Activated CD8-positive, alpha-beta memory T cell treated with anti-CD3 and anti-CD28 coated beads for 36 hours (primary cell): ENCODE results near the gene ATP9B. TPM values are rescaled to one million over a fixed set of nuclear protein-coding genes. Genes with fewer than 3 reads are reported as not detected.

Source experiments
- CTCF ChIA-PET: fragments of 350-600 bp; sonication (Branson Sonifier 250); formaldehyde crosslinking; loops from one replicate; lab custom pipeline; 2021; ENCODE audit warnings: antibody characterized with exemption; lab: Charles Lee
- POLR2A ChIA-PET: fragments of 350-600 bp; sonication (Branson Sonifier 250); formaldehyde crosslinking; loops from one replicate; lab custom pipeline; 2021; ENCODE audit warnings: antibody characterized with exemption; lab: Charles Lee
- total RNA-seq, 2 experiments: library from RNA; stranded (reverse); gene quantifications; one replicate each; pipeline ENCODE4 v1.2.3, GENCODE V29; 2021

ATP9B gene
- total RNA-seq, 2 experiments from 2014 or later, result 19.6 to 20.4 TPM

DNA sequence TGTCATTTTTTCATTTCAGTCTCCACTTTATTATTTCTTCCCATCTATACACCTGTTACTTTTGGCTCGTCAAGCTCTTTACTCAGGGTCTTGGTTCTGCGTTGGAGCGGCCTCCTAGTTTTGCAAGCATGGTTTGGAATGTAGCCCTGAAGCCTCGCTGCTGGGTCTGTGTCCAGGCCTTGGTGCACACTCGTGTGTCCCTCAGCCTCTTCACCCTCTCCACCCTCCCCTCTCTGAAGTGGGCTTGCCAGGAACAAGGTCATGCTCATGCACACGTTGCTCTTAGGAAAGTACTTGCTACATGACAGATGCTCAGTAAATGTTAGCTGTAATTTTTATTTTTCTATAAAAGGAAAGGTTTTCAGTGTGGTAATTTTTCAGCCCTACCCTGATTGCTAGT is 147.0 kb downstream of the ATP9B start:
- POLR2A ChIA-PET, result no interaction called here
- CTCF ChIA-PET, result no interaction called here

DNA sequence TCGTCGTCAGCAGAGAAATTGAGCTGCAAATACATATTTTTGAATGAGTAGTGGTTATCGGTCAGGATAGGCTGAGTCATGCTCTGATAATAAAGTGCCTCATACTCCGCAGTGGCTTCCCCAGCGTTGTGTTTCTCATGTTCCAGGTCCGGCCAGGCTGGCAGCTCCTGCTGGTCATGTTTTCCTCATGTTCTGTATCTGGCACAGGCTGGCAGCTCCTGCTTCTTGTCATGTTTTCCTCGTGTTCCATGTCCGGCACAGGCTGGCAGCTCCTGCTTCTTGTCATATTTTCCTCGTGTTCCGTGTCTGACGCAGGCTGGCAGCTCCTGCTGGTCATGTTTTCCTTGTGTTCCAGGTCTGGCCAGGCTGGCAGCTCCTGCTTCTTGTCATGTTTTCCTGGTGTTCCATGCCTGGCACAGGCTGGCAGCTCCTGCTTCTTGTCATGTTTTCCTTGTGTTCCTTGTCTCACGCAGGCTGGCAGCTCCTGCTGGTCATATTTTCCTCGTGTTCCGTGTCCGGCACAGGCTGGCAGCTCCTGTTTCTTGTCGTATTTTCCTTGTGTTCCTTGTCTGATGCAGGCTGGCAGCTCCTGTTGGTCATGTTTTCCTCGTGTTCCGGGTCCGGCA is 148.9 kb downstream of the ATP9B start:
- CTCF ChIA-PET, result no interaction called here
- POLR2A ChIA-PET, result no interaction called here

DNA sequence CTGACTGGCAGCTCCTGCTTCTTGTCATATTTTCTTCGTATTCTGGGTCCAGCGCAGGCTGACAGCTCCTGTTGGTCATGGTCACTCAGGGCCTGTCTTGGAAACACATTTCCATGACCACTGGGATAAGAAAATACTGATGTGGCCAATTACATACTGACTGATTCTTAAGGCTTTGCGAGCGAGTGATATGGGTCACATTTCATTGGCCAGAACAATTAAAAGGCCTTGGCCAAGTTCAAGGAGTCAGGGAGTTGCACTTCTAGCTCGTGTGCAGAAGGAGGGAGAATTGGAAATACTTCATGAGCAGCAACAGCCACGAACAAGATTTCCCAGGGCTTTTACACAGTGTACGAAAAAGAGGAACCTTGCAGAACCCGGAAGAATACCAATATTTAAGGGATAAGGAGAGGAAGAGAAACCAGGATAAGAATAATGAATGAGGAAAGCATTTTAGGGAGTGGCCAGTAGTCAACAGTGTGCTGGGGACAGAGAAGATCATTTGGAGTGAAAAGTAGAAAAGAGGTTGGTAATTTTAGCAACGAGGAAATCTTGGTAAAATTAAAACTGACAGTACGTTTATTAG is 149.5 kb downstream of the ATP9B start:
- POLR2A ChIA-PET, result no interaction called here

DNA sequence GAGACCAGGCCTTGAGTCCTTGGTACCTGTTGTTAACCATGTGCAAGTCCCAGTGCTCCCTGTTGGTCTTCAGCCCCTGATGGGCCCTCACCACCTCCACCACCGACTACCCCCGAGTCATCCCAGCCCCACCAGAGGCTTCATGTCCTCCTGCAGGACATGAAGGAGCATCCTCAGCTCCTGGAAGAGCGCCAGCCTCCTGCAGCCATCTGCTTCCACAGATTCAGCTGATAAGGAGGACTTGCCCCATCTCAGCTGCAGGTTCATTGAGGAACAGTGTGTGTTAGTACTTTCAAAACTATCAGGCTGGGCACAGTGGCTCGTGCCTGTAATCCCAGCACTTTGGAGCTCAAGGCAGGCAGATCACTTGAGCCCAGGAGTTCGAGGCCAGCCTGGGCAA is 151.9 kb downstream of the ATP9B start:
- POLR2A ChIA-PET, result no interaction called here
- CTCF ChIA-PET, result interaction anchor here (0.7 kb wide), 1 partner anchor 29 kb away, joined by 3 read pairs; no protein-coding TSS in a partner anchor

More for the DNA sequence above, 149.5 kb downstream of the ATP9B start:
- CTCF ChIA-PET, result no interaction called here

DNA sequence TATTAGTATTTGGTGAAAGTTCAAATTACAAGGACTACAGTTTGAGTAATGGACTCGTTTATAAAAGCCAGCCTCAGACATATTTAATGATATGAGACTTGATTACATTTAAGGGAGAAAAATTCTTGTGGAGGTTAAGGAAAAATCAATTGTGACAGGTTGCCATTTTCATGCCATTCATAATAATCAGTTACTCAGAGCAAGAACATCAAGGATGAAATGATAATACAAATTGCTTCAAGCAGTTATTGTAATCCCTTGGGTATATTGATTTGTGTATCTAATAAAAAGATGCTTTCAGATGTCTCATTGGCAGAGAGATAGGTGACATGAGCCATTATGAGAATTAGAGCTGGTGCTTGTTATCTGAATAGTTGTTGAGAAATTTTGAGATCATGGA is 153.6 kb downstream of the ATP9B start:
- POLR2A ChIA-PET, result no interaction called here
- CTCF ChIA-PET, result interaction anchor here (0.5 kb wide), 1 partner anchor 158 kb away, joined by 4 read pairs; no protein-coding TSS in a partner anchor

DNA sequence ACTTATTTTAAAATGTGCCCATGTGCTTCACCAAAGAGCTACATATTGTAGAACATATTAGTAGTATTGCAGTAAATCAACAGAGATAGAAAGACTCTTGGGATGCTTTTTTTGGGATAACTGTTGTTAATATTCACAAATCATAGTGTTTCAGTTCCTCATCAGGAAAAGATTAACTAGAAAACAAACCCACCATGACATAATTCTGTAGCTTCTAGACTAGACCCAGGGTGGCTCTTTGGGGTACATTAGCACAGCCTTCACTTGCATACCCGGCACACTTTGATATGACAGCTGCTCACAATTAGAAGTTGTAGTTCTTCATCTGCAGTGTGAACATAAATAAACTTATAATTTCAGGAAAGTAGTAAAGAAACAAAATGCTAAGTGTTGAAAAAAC is 154.2 kb downstream of the ATP9B start:
- POLR2A ChIA-PET, result no interaction called here
- CTCF ChIA-PET, result interaction anchor here (0.5 kb wide), 1 partner anchor 157 kb away, joined by 4 read pairs; no protein-coding TSS in a partner anchor

DNA sequence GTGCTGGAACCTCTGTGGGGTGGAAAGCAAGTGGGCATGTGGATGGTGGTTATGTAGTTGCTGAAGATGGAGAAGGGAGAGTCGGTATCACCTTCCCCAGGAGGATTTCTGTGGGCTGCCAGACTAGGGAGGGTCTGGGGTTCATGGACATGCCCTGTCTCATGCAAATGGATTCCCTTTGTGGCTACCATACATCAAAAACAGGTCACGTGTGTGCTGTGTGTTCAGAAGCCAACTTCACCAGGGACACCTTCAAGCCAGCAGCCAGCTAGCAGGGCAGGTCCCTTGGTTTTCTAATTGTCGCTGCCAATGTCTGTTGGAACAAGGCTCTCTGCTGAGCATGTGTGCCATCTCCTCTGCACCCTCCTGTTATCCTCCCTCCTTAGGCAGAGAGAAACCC is 155.2 kb downstream of the ATP9B start:
- POLR2A ChIA-PET, result no interaction called here
- CTCF ChIA-PET, result no interaction called here

DNA sequence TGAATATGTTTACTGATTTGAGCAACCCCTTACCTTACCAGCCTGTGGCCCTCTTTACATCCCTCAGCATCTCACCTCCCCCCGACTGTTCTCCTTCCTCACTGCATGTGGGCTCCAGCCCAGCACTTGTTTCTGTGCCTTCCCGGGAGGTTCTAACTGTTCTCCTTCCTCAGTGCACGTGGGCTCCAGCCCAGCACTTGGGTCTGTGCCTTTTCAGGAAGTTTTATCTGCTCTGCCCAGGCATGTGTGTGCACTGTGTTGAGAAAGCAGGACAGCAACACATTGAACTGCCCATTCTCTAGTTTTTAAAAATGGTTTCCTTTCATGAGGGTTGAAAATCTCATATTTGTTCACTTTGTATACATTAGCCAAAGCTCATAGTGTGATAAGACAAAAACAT is 158.4 kb downstream of the ATP9B start:
- POLR2A ChIA-PET, result no interaction called here
- CTCF ChIA-PET, result no interaction called here

DNA sequence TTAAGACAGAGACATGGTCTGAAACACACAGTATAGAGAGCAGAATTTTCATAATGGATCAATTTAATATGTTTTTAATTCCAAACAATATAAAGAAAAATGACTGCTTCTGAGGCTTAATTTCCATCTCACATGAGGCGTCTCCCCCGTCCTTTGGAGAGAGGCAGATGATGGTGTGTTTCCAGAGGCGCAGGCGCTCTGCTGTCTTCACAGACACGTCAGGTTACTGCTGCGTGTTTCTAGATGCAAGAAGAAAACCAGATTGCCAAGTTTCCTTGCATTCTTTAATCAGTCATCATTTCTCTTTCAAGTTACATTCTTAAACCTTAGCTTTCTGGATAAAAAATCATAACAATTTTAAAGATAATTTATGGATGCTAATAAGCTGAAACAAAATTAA is 160.2 kb downstream of the ATP9B start:
- POLR2A ChIA-PET, result no interaction called here
- CTCF ChIA-PET, result no interaction called here

DNA sequence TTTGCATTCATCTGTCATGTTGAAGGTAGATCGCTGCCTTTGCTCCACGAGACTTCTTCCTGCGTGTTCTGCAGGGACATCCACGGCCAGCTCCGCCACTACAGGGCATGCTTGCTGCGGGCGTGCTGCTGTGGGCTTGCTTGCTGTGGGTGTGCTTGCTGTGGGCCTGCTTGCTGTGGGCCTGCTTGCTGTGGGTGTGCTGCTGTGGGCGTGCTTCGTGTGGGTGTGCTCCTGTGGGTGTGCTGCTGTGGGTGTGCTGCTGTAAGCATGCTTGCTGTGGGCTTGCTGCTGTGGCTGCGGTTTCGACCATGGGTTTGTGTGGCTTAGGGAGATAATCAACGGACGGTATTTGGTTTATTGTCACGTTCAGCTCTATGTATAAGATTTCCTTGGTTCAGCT is 165.2 kb downstream of the ATP9B start:
- ChIA-PET CTCF (no interaction called here), POLR2A (no interaction called here)

DNA sequence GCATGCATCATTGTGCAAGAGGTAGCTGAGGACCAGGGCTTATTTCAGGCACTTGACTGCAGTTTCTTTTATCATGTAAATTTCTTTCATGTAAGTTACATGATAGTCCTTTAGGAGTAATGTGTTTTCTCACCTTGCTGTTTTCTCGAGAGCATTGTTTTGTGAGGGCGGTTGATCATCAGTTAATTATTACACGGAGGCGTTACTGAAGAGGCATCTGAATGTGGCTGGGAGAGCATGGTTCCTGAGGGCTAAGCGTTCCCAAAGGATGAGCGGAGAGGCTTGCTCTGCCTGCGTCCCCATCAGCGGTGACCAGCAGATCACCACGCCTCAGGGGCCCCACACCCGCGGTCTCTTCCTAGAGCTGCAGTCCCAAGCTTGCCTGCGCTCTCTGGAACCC is 170.4 kb downstream of the ATP9B start:
- ChIA-PET CTCF (no interaction called here), POLR2A (no interaction called here)

DNA sequence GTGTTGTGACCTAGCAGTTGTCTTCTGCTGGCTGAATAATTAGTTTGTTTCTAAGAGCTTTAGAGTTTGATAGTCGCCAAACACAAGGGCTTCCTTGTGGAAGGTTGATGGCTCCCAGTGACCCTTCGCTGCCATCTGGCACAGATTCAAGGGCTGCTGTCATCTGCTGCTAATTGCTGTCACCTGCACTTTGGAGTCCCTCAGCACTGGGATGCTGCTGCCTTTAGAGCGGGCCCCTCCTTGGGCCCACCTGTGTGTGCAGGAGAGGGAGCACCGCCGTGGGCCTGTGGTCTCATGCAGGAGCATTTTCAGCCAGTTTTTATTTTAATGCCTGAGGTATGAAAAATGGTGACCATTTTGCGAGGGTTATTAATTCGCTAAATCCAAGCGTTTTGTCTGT is 172.6 kb downstream of the ATP9B start:
- ChIA-PET CTCF (interaction anchor here (0.6 kb wide), 1 partner anchor 405 kb away, joined by 4 read pairs; no protein-coding TSS in a partner anchor), POLR2A (no interaction called here)

DNA sequence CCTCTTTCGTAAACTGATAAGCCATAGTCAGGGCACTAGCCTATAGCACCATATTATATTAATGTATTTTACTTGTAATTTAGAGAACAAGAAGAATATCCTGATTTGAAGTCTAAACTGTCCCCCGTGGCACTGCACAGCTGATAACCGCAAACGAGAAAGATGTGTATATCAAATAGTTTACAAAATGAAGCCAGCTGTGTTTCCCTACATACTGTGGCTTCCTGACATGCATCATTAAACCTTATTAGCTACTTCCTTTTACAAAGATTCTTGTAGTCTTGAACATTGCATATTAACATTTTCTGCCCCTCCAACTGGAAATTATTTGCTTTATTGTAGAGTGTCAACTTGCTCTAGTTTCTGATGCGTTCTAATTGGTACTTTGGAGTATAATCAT is 173.1 kb downstream of the ATP9B start:
- CTCF ChIA-PET, result no interaction called here
- POLR2A ChIA-PET, result no interaction called here

DNA sequence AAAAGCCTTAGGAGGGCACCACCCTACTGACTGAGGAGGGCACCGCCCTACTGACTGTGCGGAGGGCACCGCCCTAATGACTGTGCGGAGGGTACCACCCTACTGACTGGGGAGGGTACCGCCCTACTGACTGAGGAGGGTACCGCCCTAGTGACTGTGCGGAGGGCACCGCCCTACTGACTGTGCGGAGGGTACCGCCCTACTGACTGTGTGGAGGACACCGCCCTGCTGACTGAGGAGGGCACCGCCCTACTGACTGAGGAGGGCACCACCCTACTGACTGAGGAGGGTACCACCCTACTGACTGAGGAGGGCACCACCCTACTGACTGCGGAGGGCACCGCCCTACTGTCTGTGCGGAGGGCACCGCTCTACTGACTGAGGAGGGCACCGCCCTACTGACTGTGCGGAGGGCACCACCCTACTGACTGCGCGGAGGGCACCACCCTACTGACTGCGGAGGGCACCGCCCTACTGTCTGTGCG is 176.4 kb downstream of the ATP9B start:
- ChIA-PET POLR2A (no interaction called here), CTCF (interaction anchor here (0.8 kb wide), 1 partner anchor 42 kb away, joined by 3 read pairs; no protein-coding TSS in a partner anchor)

DNA sequence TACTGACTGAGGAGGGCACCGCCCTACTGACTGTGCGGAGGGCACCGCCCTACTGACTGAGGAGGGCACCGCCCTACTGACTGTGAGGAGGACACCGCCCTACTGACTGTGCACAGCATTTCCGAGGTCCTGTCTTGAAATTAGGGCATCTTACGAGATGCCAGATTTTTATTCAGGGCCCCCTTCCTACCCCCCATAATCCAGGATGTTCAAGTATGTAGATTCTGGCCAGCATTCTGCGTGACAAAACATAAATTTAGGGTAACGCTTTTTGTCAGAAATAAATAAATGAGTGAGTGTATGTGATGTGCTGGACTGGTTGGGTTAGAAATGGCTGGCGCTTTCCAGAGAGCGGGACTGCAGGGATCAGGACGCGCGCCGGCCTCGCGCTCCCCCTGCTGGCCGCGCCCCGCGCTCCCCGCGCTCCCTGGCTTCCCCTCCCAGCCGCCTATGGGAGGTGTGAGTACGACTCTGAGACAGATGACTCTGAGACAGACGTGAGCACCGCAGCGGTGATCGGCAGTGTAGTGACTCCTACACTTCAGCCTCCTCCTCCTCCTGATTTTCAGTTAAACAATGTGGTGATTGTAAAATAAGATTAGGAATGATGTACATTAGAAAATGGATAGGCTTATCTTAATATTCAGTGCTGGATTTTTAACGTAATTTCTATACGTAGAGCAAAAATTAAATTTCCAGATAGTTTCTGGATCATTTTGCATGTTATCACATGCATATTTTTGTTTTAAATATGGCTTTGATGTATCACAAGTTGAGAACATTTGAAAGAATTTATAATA is 177.3 kb downstream of the ATP9B start:
- ChIA-PET POLR2A (no interaction called here), CTCF (no interaction called here)

DNA sequence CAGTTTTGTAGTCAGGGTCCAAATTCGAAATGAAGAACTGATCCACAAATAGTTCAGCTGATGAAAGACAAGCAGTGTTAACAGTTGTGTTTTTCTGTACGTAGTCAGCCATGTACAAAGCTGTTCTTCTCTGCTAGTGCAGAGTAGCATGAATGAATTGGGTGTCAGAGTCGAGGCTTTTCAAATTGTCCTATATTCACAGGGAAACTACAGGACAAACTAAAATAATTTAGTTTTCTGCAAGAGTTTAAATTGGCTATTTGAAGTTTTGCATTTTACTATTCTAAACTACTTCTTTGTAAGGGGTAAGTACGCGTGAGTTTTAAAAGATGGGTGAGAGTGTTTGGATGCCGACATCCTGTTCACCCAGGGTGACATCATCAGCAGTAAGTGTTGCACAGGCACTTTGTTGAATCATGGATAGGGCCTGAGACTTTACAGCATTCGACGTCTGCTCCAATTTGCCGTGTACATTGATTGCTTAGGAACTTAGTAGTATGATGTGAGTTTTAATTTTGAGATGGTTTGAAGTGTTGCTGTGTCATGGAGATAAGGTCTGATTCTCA is 179.4 kb downstream of the ATP9B start:
- POLR2A ChIA-PET, result no interaction called here
- CTCF ChIA-PET, result no interaction called here

DNA sequence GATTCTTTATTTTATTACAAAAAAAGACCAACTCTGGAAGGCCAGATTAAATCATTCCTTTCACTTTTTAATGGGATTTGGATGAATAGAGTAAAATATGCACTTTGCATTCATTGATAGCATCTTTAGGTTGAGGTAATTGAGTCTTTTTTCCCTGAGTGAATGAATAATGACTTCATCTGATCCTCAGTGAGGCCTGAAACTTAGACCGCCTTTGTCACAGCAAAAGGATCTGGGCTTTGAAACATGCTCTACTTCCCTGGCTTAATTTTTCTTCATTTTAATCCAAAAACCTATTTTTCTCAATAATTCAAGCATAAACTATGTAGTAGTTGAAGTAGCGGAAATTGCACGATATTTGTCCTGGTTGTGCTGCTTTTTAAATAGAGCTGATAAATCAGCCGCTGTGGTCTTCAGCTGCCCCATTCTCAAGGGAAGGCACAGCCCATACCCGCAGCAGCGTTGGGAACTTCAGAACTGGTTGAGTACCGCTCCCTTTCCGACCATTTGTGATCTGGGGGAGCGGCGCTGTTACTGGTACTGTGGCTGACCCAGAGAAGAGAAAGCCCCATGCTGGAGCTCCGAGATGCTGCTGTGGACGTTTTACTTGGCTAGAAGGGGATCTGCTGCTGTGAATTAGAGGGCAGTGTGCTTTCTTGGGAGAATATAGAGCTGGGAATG is 181.2 kb downstream of the ATP9B start:
- ChIA-PET POLR2A (no interaction called here), CTCF (interaction anchor here (0.6 kb wide), 1 partner anchor 29 kb away, joined by 3 read pairs; no protein-coding TSS in a partner anchor)

DNA sequence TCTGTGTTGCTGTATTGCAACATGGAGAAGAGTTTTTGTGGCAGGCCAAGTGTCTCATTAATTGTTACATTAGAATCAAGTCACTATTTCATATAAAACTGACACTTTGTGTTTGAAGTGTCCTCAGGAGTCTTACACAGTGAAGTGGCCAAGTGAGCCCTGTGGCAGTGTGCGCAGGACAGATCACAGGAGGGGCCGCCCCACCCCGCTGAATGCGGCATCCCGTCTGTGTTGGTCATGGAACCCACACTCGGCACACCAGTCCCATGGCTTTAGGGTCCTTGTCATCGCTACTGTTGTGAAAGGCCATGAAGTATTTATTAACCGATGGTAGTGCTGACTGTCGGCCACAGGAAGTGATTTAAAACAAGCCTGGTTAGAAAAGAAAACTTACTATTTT is 181.8 kb downstream of the ATP9B start:
- ChIA-PET CTCF (no interaction called here), POLR2A (no interaction called here)

DNA sequence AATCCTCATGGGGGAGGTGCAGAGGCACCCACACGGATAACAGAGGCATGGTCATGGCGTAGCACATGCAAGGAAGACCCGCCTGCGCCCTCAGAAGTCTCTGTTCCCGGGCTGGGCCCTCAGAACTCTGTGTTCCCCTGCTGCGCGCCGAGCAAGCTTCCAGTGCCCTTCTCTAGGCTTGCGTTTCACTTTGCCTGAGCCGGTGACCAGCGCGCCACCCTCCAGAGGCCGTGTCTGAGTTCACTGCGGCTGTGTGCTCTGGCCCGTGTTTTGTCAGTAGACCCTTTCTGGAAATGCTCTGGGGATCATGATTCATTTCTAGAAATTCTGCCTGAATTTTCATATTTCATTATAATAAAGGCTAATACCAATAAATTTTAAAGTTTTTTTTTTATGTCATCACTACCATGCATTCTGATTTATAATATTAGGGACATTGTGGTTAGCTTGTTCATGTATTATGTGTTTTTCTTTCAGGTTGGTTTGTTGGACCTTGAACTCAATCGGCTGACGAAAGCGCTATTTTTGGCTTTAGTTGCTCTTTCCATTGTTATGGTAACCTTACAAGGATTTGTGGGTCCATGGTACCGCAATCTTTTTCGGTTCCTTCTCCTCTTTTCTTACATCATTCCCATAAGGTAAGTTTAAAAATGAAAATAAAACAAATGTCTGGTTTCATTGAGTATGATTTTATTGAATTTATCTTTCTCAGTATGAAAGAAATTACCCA is 183.9 kb downstream of the ATP9B start:
- CTCF ChIA-PET, result no interaction called here
- POLR2A ChIA-PET, result no interaction called here
